ENCODE results near the gene PHACTR3.

Gene PHACTR3

GRCh38 chr20:59580146-59580946 is 24.0 kb upstream of the PHACTR3 start:
- TF ChIP-seq TCF12 (IDR thresholded peaks at IDR 0.05; ENCODE audit: low read depth) (no peak), USF1 (IDR thresholded peaks at IDR 0.05) (no peak), FOXM1 (IDR thresholded peaks at IDR 0.05; ENCODE audit: borderline replicate concordance, low read depth) (no peak), TEAD4 (IDR thresholded peaks at IDR 0.05) (no peak), TAF1 (IDR thresholded peaks at IDR 0.05; ENCODE audit: low read depth) (no peak), MAX (IDR thresholded peaks at IDR 0.05) (no peak), YY1 (IDR thresholded peaks at IDR 0.05; ENCODE audit: low read depth) (no peak), EGR1 (IDR thresholded peaks at IDR 0.05) (no peak), CEBPB (IDR thresholded peaks at IDR 0.05) (no peak)

- TF ChIP-seq USF1 (IDR thresholded peaks at IDR 0.05) = no peak
- TF ChIP-seq TCF12 (IDR thresholded peaks at IDR 0.05; ENCODE audit: low read depth) = no peak
- TF ChIP-seq YY1 (IDR thresholded peaks at IDR 0.05; ENCODE audit: low read depth) = no peak
- TF ChIP-seq CREB1 (IDR thresholded peaks at IDR 0.05; ENCODE audit: low read depth) = no peak
- TF ChIP-seq EP300 (IDR thresholded peaks at IDR 0.05; ENCODE audit: borderline replicate concordance) = no peak
- no peak for TF ChIP-seq EGR1 (IDR thresholded peaks at IDR 0.05)
- no peak for TF ChIP-seq TAF1 (IDR thresholded peaks at IDR 0.05; ENCODE audit: low read depth)
- no peak for TF ChIP-seq RAD21 (IDR thresholded peaks at IDR 0.05; ENCODE audit: low read depth)
- no peak for TF ChIP-seq TEAD4 (IDR thresholded peaks at IDR 0.05)
- TF ChIP-seq ZBTB7A (IDR thresholded peaks at IDR 0.05; ENCODE audit: low read depth) = no peak
Observed at GRCh38 chr20:59580991-59581401, 23.3 kb upstream of the PHACTR3 start.

- TF ChIP-seq ZBTB7A (IDR thresholded peaks at IDR 0.05; ENCODE audit: low read depth) = no peak
- TF ChIP-seq FOXM1 (IDR thresholded peaks at IDR 0.05; ENCODE audit: borderline replicate concordance, low read depth) = no peak
- TF ChIP-seq YY1 (IDR thresholded peaks at IDR 0.05; ENCODE audit: low read depth) = no peak
- TF ChIP-seq CREB1 (IDR thresholded peaks at IDR 0.05; ENCODE audit: low read depth) = no peak
- no peak for TF ChIP-seq RAD21 (IDR thresholded peaks at IDR 0.05; ENCODE audit: low read depth)
- TF ChIP-seq USF1 (IDR thresholded peaks at IDR 0.05) = no peak
- TF ChIP-seq REST (IDR thresholded peaks at IDR 0.05; ENCODE audit: low read depth) = no peak
- TF ChIP-seq MAX (IDR thresholded peaks at IDR 0.05) = no peak
- TF ChIP-seq EP300 (IDR thresholded peaks at IDR 0.05; ENCODE audit: borderline replicate concordance) = no peak
- TF ChIP-seq TEAD4 (IDR thresholded peaks at IDR 0.05) = no peak
- TF ChIP-seq NFIC (IDR thresholded peaks at IDR 0.05) = no peak
- no peak for TF ChIP-seq EGR1 (IDR thresholded peaks at IDR 0.05)
- TF ChIP-seq TCF12 (IDR thresholded peaks at IDR 0.05; ENCODE audit: low read depth) = no peak
- TF ChIP-seq TAF1 (IDR thresholded peaks at IDR 0.05; ENCODE audit: low read depth) = no peak
- TF ChIP-seq CEBPB (IDR thresholded peaks at IDR 0.05) = no peak
Observed at GRCh38 chr20:59581993-59582679, 22.2 kb upstream of the PHACTR3 start.

- TF ChIP-seq REST (IDR thresholded peaks at IDR 0.05; ENCODE audit: low read depth) (no peak), EP300 (IDR thresholded peaks at IDR 0.05; ENCODE audit: borderline replicate concordance) (no peak), USF1 (IDR thresholded peaks at IDR 0.05) (no peak), FOXM1 (IDR thresholded peaks at IDR 0.05; ENCODE audit: borderline replicate concordance, low read depth) (no peak), TAF1 (IDR thresholded peaks at IDR 0.05; ENCODE audit: low read depth) (no peak), CEBPB (IDR thresholded peaks at IDR 0.05) (no peak), TEAD4 (IDR thresholded peaks at IDR 0.05) (no peak), MAX (IDR thresholded peaks at IDR 0.05) (no peak), CREB1 (IDR thresholded peaks at IDR 0.05; ENCODE audit: low read depth) (no peak), ZBTB7A (IDR thresholded peaks at IDR 0.05; ENCODE audit: low read depth) (no peak), YY1 (IDR thresholded peaks at IDR 0.05; ENCODE audit: low read depth) (no peak), TCF12 (IDR thresholded peaks at IDR 0.05; ENCODE audit: low read depth) (no peak), NFIC (IDR thresholded peaks at IDR 0.05) (no peak)
Observed at GRCh38 chr20:59583428-59584277, 20.7 kb upstream of the PHACTR3 start.

All from Ishikawa (cell line).